Esophagus (tissue), 2 donors: Measurements from ENCODE around the gene L2HGDH. TPM values are rescaled to one million over a fixed set of nuclear protein-coding genes. Genes with fewer than 3 reads are reported as not detected.

Experiments used
- H3K27ac ChIP-seq, 2 donors: one replicate each; pipeline ENCODE4 v1.5.1; 2013; ENCODE audit warnings: low read depth in 2 of 2, mild to moderate bottlenecking in 2 of 2, inconsistent platforms in 1 of 2, low read length in 1 of 2, moderate library complexity in 1 of 2
- H3K27me3 ChIP-seq, 2 donors: one replicate each; pipeline ENCODE4 v1.6.1; 2013; ENCODE audit warnings: low read length in 2 of 2, control low read depth in 1 of 2, mild to moderate bottlenecking in 1 of 2; ENCODE audit not compliant: insufficient read depth in 2 of 2, control insufficient read depth in 1 of 2
- H3K36me3 ChIP-seq, 2 donors: one replicate each; pipeline ENCODE4 v1.6.1; 2013; ENCODE audit warnings: low read length in 1 of 2; ENCODE audit not compliant: control insufficient read depth in 2 of 2, insufficient read depth in 2 of 2
- H3K4me1 ChIP-seq, 2 donors: one replicate each; pipeline ENCODE4 v1.6.1; 2013; ENCODE audit warnings: low read length in 1 of 2; ENCODE audit not compliant: control insufficient read depth in 2 of 2, insufficient read depth in 2 of 2
- H3K4me3 ChIP-seq, 2 donors: one replicate each; pipeline ENCODE4 v1.5.1; 2013; ENCODE audit warnings: low read length in 2 of 2, mild to moderate bottlenecking in 2 of 2, low read depth in 1 of 2, moderate library complexity in 1 of 2
- H3K9me3 ChIP-seq, 2 donors: one replicate each; pipeline ENCODE4 v1.6.1; 2013; ENCODE audit warnings: mild to moderate bottlenecking in 2 of 2, low read depth in 1 of 2, low read length in 1 of 2, moderate library complexity in 1 of 2; ENCODE audit not compliant: control insufficient read depth in 2 of 2, insufficient read depth in 1 of 2
- WGBS, 2 donors: extraction: QIAGEN DNeasy Blood & Tissue Kit; methylation state at CpG; one replicate each; pipeline ENCODE4 v1.1.7; 2013; 5-methylcytosine and 5-hydroxymethylcytosine counted together
- polyA plus RNA-seq, 2 donors: library from polyadenylated mRNA; stranded (reverse); fragments of 200-250 nt; gene quantifications; one replicate each; pipeline ENCODE4 v1.2.3, GENCODE V29; 2013
- donor health status: healthy with polysubstance abuse.
- donor health status: Bipolar disorder and iron deficiency.

Gene L2HGDH
- polyA plus RNA-seq, 2 donors = 1.9 to 4.6 TPM

DNA sequence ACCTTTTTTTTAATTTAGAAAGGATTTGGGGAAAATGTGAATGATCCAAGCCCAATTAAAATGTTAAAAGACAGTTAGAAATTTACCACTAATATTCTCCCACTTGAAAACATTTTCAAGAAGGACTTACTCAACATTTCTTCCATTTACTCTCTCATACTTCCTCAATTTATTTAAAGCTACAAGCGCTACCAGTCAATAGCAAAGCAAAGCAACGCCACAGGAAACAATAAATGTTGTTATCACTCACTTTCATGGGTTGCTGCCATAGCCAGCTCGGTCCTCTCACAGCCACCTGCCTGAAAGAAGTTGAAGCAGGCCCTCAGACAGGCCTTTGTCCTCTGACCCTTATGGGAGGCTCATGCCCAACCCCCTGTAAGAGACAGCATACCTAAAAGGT, 74.6 kb downstream of the L2HGDH start:
- Histone ChIP-seq H3K27ac (no peak overlapping the region), H3K9me3 (no peaks in the 10 kb centered on the region), H3K27me3 (no peaks in the 10 kb centered on the region), H3K4me3 (no peak overlapping the region), H3K36me3 (no peaks in the 10 kb centered on the region), H3K4me1 (no peaks in the 10 kb centered on the region)
- WGBS, 2 donors = 51 to 62% methylated on average over 3 of the region's 3 CpGs

DNA sequence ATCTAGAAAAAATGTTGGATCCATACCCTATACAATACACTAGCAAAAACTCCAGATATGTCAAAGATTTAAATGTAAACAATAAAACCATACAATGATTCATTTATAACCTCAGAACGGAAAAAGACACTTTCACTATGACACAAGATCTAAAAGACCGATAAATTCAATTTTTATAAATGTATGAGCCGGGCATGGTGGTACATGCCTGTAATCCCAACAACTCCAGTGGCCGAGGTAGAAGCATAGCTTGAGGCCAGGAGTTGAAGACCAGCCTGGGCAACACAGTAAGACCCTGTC, 78.1 kb downstream of the L2HGDH start:
- Histone ChIP-seq H3K27ac (no peak overlapping the region), H3K36me3 (no peaks in the 10 kb centered on the region), H3K4me1 (no peaks in the 10 kb centered on the region), H3K27me3 (no peaks in the 10 kb centered on the region), H3K9me3 (no peaks in the 10 kb centered on the region), H3K4me3 (no peak overlapping the region)
- WGBS, 2 donors = 75 to 81% methylated on average over 4 of the region's 4 CpGs

DNA sequence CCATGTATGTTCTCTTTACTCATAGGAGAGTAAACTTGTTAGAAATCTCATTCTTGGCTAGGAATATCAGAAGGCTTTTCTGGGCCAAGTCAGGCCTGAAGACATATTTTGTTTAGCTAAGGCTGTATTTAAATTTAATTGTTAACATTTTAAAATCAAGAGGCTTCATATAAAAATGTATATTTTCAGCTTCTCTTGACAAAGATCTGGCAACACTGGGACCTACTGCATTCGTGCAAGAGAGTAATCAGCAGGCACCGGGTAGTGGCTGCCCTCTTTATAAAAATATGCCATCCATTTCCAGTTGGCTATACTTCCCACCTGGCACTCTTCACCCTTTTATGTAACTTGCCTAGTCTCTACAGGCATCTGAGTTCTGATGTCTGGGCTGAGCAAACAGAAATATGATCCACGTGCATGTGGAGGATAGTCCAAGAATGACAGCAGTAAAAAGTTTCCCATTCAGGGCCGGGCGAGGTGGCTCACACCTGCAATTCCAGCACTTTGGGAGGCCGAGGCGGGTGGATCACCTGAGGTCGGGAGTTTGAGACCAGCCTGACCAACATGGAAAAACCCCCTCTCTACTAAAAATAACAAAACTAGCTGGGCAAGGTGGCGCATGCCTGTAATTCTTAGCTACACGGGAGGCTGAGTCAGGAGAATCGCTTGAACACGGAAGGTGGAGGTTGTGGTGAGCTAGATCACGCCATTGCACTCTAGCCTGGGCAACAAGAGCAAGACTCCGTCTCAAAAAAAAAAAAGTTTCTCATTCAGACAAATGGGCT, 78.7 kb downstream of the L2HGDH start:
- Histone ChIP-seq H3K4me3 (no peak overlapping the region), H3K4me1 (no peaks in the 10 kb centered on the region), H3K27me3 (no peaks in the 10 kb centered on the region), H3K36me3 (no peaks in the 10 kb centered on the region), H3K9me3 (no peaks in the 10 kb centered on the region), H3K27ac (peak overlapping the region in 1 of 2 donors; percentile 26)
- WGBS, 2 donors = 62 to 65% methylated on average over 14 of the region's 14 CpGs

DNA sequence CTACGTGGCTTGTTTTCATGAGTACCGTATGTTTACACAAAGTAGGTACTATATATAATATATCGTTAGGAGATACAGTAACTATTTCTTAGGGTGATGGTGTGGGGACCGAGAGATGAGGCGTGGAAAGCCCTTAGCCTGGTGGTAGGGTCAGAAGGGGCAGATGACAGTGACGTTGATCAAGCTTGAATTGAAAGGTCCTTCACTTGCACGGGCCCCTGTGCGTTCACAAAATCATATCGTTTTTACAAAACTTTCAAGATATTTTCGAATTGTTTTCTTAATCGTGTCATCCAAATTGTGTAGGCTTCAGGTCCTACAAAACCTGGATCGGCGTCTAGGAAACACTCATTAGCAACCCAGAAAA, 79.8 kb downstream of the L2HGDH start:
- H3K36me3 ChIP-seq = no peaks in the 10 kb centered on the region
- WGBS, 2 donors = 43 to 48% methylated on average over 13 of the region's 13 CpGs
- H3K4me1 ChIP-seq = no peaks in the 10 kb centered on the region
- H3K27me3 ChIP-seq = no peaks in the 10 kb centered on the region
- peak overlapping the region; percentile 98 to 100 for H3K27ac ChIP-seq
- peak overlapping the region; percentile 91 to 97 for H3K4me3 ChIP-seq
- H3K9me3 ChIP-seq = no peaks in the 10 kb centered on the region

DNA sequence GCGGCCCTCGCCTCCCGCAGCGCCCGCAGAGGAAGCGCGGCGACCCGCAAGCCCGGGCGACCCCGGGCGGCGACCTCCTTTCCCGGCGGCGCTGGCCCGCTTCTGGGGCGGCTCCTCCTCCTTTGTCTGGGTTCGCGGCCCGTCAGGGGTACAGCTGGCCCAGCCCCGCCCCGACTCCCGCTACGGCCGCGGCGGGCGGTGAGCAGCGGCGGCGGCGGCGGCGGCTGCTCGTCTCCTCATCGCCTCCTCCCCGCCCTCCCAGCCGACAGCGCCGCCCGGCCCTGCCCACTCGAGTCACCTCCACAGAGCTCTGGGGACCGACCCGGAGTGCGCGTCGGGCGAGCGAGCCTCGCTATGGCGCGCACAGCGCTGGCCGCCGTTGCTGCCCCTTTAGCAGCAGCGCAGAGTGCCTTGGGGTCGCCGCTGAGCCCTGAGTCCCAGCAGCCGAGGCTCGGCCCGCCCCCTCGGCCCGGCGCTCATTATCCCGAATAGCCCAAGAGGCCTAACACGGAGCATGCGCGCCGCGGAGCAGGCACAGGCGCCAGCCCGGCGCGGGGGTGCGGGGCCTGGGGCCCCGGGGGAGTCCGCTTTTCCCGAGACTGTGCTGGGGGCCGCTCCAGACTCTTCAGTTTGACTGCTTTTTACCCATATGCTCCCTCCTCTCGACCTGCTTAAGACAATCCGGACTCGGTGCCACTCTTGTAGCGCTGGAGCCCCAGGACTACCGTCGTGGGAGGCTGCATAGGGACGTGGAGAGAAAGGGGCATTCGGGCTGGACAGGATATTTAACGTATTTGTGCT, 80.4 kb downstream of the L2HGDH start, which contains the start of gene SOS2:
Gene SOS2 (minus strand): TSS at position 104 of the 801 bp plus-strand sequence. CDS start 295 bp downstream, outside the sequence.
- no peaks in the 10 kb centered on the region for H3K36me3 ChIP-seq
- H3K27ac ChIP-seq = peak within 1 kb of the TSS; percentile 98 to 100
- peak within 1 kb of the TSS; percentile 91 to 97 for H3K4me3 ChIP-seq
- 0 to 1% methylated on average over 75 to 90 of the region's 90 CpGs for WGBS, 2 donors
- H3K27me3 ChIP-seq = no peaks in the 10 kb centered on the region
- no peaks in the 10 kb centered on the region for H3K4me1 ChIP-seq
- no peaks in the 10 kb centered on the region for H3K9me3 ChIP-seq

DNA sequence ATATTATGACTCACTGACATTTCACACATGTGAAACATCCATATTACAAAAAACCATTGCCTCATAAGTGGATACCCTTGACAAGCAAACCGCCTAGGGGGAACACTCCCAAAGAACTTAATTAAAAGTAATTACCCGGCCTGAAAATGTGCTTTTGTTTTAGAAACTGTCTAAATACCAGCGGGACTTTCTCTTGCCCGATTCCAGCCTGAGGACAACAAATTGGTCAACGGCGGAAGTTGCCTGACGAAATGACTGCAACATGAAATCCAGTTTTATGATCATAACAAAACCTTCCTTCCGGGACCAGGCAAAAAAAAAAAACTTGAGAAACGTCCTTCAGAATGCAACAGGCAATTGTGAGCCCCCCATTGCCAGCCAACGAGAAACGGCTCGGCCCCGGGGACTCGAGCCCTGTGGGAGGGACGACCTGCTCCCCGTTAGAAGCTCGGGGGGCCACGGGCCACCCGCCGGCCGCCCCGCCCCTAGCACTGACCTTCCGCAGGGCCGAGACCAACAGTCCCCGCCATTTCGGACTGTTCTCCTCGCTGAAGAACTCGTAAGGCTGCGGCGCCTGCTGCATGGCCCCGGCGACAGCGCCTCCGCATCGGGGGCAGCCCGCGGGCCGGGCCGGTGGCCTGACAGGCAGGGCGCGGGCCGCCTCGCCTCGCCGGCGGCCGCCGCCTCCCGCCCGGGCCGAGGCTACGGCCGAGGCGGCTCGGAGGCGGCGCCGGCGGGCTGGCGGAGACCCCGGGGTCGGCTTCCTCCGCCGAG, 81.1 kb downstream of the L2HGDH start:
- WGBS, 2 donors = 0 to 1% methylated on average over 39 to 64 of the region's 64 CpGs

DNA sequence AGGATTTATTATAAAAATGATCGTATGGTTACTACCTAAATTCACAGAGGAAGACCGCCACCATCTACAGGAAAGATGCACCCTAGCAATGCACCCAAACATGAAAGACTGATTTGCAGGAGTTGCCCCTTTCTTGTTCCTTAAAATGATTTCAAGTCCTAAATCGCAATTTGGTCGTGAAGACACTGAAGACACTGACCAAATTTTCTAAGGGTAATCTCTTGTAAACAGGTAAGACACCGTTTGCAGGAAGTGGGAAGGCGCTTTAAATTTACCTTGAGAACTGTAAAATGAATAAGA, 81.7 kb downstream of the L2HGDH start:
- Histone ChIP-seq H3K9me3 (no peaks in the 10 kb centered on the region), H3K4me1 (no peaks in the 10 kb centered on the region), H3K4me3 (peak overlapping the region; percentile 91 to 97), H3K36me3 (no peaks in the 10 kb centered on the region), H3K27ac (peak overlapping the region; percentile 64 to 100), H3K27me3 (no peaks in the 10 kb centered on the region)
- 3 to 6% methylated on average over 6 of the region's 6 CpGs for WGBS, 2 donors

More for the DNA sequence above, 81.1 kb downstream of the L2HGDH start:
- Histone ChIP-seq H3K27ac (peak overlapping the region; percentile 98 to 100), H3K36me3 (no peaks in the 10 kb centered on the region), H3K4me3 (peak overlapping the region; percentile 91 to 97), H3K27me3 (no peaks in the 10 kb centered on the region), H3K9me3 (no peaks in the 10 kb centered on the region), H3K4me1 (no peaks in the 10 kb centered on the region)

DNA sequence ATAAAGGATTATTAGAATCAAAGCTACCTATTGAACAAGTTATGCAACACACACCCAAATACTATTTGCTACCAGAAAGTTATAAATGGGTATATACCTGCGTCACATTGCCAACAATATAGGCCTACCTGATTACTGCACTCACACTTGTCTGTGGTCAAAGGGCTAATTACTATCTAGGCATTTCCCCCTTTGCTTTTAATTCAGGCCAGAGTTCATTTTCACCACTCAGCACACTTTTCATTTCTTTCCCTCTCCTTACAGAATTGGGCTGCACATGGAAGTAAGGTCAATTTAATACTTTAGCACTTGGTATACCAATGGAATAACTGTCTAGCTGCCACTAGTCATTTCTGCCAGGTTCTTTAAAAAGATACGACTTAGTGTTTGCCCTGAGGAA, 82.3 kb downstream of the L2HGDH start:
- 21 to 33% methylated on average over 2 of the region's 2 CpGs for WGBS, 2 donors
- Histone ChIP-seq H3K36me3 (no peaks in the 10 kb centered on the region), H3K4me1 (no peaks in the 10 kb centered on the region), H3K9me3 (no peaks in the 10 kb centered on the region), H3K4me3 (peak overlapping the region in 1 of 2 donors; percentile 91), H3K27ac (no peak overlapping the region), H3K27me3 (no peaks in the 10 kb centered on the region)

DNA sequence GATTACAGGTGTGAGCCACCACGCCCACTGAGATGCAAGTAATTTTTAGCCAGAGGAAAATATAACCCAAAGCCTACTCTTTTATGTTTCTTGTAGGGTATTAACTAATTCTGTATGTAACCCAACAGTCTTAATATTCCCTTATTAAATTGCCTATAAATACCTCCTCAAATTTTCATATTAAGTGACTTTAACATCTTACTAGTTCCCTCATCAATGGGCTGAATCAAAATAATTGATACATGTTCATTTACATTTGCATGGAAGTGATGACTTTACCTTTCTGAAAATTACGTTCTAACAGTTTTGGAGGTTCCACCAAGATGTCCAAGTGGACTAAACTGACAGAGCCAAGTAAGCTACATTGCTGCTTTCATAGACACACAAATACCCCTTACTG, 83.7 kb downstream of the L2HGDH start:
- Histone ChIP-seq H3K4me3 (no peak overlapping the region), H3K4me1 (no peaks in the 10 kb centered on the region), H3K9me3 (no peaks in the 10 kb centered on the region), H3K27ac (no peak overlapping the region), H3K27me3 (no peaks in the 10 kb centered on the region), H3K36me3 (no peaks in the 10 kb centered on the region)
- WGBS, 2 donors = 98 to 99% methylated on average over 2 of the region's 2 CpGs
